ENCODE results near the gene PGM1.

DNA sequence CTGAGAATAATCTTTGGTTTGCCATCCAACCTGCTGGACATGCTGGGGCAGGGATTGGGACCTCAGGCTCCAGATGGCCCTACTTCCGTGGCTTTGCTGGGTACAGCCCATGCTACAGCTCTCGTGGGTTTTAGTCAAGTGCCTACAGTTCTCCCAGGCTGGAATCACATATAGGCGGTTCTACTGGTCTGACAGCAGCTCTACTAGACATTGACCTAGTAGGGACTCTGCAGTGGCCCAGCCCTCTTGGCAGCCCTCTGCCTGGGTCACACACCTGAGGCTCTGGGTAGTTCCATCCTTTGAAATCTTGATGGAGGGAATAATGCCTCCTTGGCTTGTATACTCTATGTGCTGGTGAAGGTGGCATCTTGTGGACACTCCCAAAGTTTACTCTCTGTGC lies 72.2 kb downstream of the PGM1 start:
- TF ChIP-seq, protein P1, sequence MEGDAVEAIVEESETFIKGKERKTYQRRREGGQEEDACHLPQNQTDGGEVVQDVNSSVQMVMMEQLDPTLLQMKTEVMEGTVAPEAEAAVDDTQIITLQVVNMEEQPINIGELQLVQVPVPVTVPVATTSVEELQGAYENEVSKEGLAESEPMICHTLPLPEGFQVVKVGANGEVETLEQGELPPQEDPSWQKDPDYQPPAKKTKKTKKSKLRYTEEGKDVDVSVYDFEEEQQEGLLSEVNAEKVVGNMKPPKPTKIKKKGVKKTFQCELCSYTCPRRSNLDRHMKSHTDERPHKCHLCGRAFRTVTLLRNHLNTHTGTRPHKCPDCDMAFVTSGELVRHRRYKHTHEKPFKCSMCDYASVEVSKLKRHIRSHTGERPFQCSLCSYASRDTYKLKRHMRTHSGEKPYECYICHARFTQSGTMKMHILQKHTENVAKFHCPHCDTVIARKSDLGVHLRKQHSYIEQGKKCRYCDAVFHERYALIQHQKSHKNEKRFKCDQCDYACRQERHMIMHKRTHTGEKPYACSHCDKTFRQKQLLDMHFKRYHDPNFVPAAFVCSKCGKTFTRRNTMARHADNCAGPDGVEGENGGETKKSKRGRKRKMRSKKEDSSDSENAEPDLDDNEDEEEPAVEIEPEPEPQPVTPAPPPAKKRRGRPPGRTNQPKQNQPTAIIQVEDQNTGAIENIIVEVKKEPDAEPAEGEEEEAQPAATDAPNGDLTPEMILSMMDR (conservative IDR thresholded peaks at IDR 0.05; ENCODE audit: low read depth, low read length): no peak
- TF ChIP-seq EZH2 (IDR thresholded peaks at IDR 0.05; ENCODE audit: borderline replicate concordance, low read depth, low read length, poor library complexity, severe bottlenecking): no peak
